H1 (cell line): ENCODE results near the gene GPR52. TPM values are rescaled to one million over a fixed set of nuclear protein-coding genes. Genes with fewer than 3 reads are reported as not detected.

ENCODE experiments used
- CTCF ChIA-PET: fragments of 300-600 bp; sonication (Branson Sonifier 250); formaldehyde crosslinking; loops from one replicate; lab custom pipeline; 2021; ENCODE audit not compliant: partially characterized antibody; lab: Charles Lee
- POLR2A ChIA-PET: fragments of 300-600 bp; sonication (Branson Sonifier 250); formaldehyde crosslinking; loops from one replicate; lab custom pipeline; 2021; ENCODE audit warnings: inconsistent platforms; ENCODE audit not compliant: partially characterized antibody; lab: Charles Lee
- DNase-seq, 2 experiments: peaks; one replicate each; pipeline versions ENCODE4 v3.0.0 to v3.0.0-alpha.2; 2010 to 2022; ENCODE audit warnings: low spot score in 2 of 2, low read depth in 1 of 2, mixed read lengths in 1 of 2
- FAIRE-seq: peaks from 2 replicates; lab custom pipeline; 2011; peaks lifted over from hg19 to GRCh38; lab: Jason Lieb, UNC
- H2AFZ ChIP-seq: 2 replicates; pipeline ENCODE4 v1.8.1; 2012; ENCODE audit warnings: low read length, inconsistent platforms
- H2AK5ac ChIP-seq: 2 replicates; pipeline ENCODE4 v1.6.1; 2013; ENCODE audit warnings: low read depth, low read length
- H2BK120ac ChIP-seq: replicated peaks from 2 replicates; pipeline ENCODE3; 2013; ENCODE audit warnings: low read depth, low read length, inconsistent platforms
- H2BK12ac ChIP-seq: 2 replicates; pipeline ENCODE4 v1.6.1; 2013; ENCODE audit warnings: low read depth, low read length
- H2BK15ac ChIP-seq: 2 replicates; pipeline ENCODE4 v1.6.1; 2013; ENCODE audit warnings: low read length
- H2BK20ac ChIP-seq: 2 replicates; pipeline ENCODE4 v1.6.1; 2013; ENCODE audit warnings: low read length
- H2BK5ac ChIP-seq: 2 replicates; pipeline ENCODE4 v1.6.1; 2013; ENCODE audit warnings: low read depth, low read length
- H3K14ac ChIP-seq: 2 replicates; pipeline ENCODE4 v1.6.1; 2013; ENCODE audit warnings: inconsistent platforms; ENCODE audit not compliant: insufficient read length
- H3K18ac ChIP-seq: 2 replicates; pipeline ENCODE4 v1.6.1; 2013; ENCODE audit warnings: low read length; ENCODE audit errors: extremely low read depth
- H3K23ac ChIP-seq: 2 replicates; pipeline ENCODE4 v1.6.1; 2013; ENCODE audit warnings: inconsistent platforms; ENCODE audit not compliant: insufficient read length
- H3K23me2 ChIP-seq: 2 replicates; pipeline ENCODE4 v1.6.1; 2013; ENCODE audit warnings: low read depth, low read length
- H3K27ac ChIP-seq: 2 replicates; pipeline ENCODE4 v1.6.1; 2011; ENCODE audit warnings: low read depth, low read length, inconsistent platforms
- H3K27me3 ChIP-seq, 4 experiments: replicated peaks in 1 of 4; 1 replicate in 1 of 4; 2 replicates in 3 of 4; pipeline versions ENCODE4 v1.6.1 to v1.8.1; 2011 to 2013; ENCODE audit warnings: low read length in 3 of 4, mild to moderate bottlenecking in 3 of 4, inconsistent platforms in 2 of 4, mixed read lengths in 2 of 4, moderate library complexity in 1 of 4; ENCODE audit not compliant: control insufficient read depth in 3 of 4, insufficient read depth in 3 of 4; ENCODE audit errors: extremely low read depth in 1 of 4
- H3K36me3 ChIP-seq, 4 experiments: 2 replicates each; pipeline versions ENCODE4 v1.6.1 to v1.8.1; 2011 to 2013; ENCODE audit warnings: mild to moderate bottlenecking in 4 of 4, low read length in 3 of 4, moderate library complexity in 2 of 4, control low read depth in 1 of 4, inconsistent platforms in 1 of 4; ENCODE audit not compliant: insufficient read depth in 4 of 4, control insufficient read depth in 2 of 4
- H3K4ac ChIP-seq: replicated peaks from 2 replicates; pipeline ENCODE3; 2013; ENCODE audit warnings: low read length, low read depth, mixed read lengths, inconsistent platforms; ENCODE audit not compliant: insufficient read length
- H3K4me1 ChIP-seq, 4 experiments: replicated peaks in 1 of 4; 1 replicate in 1 of 4; 2 replicates in 3 of 4; pipeline versions ENCODE4 v1.6.1 to v1.8.1; 2011 to 2013; ENCODE audit warnings: low read length in 3 of 4, inconsistent platforms in 2 of 4, mixed read lengths in 1 of 4; ENCODE audit not compliant: insufficient read depth in 4 of 4, control insufficient read depth in 3 of 4
- H3K4me2 ChIP-seq, 2 experiments: 2 replicates each; pipeline versions ENCODE4 v1.6.1 to v1.8.1; 2011 to 2013; ENCODE audit warnings: low read depth in 2 of 2, low read length in 2 of 2, control low read depth in 1 of 2, inconsistent platforms in 1 of 2, mild to moderate bottlenecking in 1 of 2; ENCODE audit not compliant: insufficient read depth in 1 of 2
- H3K4me3 ChIP-seq, 4 experiments: fragments of 200-600, 300-600 bp in 1 of 4; sonication (generic), shearing (Covaris generic), sonication (Bioruptor Twin) in 1 of 4; 2 replicates each; pipeline versions ENCODE4 v1.5.1 to v1.8.1; 2011 to 2016; ENCODE audit warnings: low read length in 4 of 4, low read depth in 3 of 4, control low read depth in 2 of 4, inconsistent platforms in 2 of 4, mild to moderate bottlenecking in 2 of 4, mixed read lengths in 1 of 4, moderate library complexity in 1 of 4; ENCODE audit not compliant: insufficient read depth in 2 of 4; ENCODE audit errors: extremely low read depth in 1 of 4
- H3K56ac ChIP-seq: replicated peaks from 2 replicates; pipeline ENCODE3; 2013; ENCODE audit warnings: low read depth, mild to moderate bottlenecking, mixed read lengths, low read length, inconsistent platforms; ENCODE audit not compliant: insufficient read length
- H3K79me1 ChIP-seq: 2 replicates; pipeline ENCODE4 v1.6.1; 2013; ENCODE audit warnings: low read depth, low read length, control low read depth
- H3K79me2 ChIP-seq, 2 experiments: 2 replicates each; pipeline versions ENCODE4 v1.6.1 to v1.8.1; 2012 to 2013; ENCODE audit warnings: low read length in 2 of 2, mild to moderate bottlenecking in 2 of 2, inconsistent platforms in 1 of 2; ENCODE audit not compliant: insufficient read depth in 2 of 2, control insufficient read depth in 1 of 2
- H3K9ac ChIP-seq, 4 experiments: replicated peaks in 1 of 4; 1 replicate in 1 of 4; 2 replicates in 3 of 4; pipeline versions ENCODE4 v1.6.1 to v1.8.1; 2011 to 2013; ENCODE audit warnings: low read depth in 3 of 4, low read length in 3 of 4, control low read depth in 2 of 4, mild to moderate bottlenecking in 2 of 4, moderate library complexity in 2 of 4, inconsistent platforms in 1 of 4; ENCODE audit errors: extremely low read depth in 1 of 4
- H3K9me3 ChIP-seq, 2 experiments: 2 replicates each; pipeline versions ENCODE4 v1.6.1 to v1.8.1; 2012 to 2013; ENCODE audit warnings: mild to moderate bottlenecking in 2 of 2, moderate library complexity in 2 of 2, control low read depth in 1 of 2, inconsistent platforms in 1 of 2, low read depth in 1 of 2, low read length in 1 of 2, mixed read lengths in 1 of 2; ENCODE audit not compliant: insufficient read depth in 2 of 2
- H4K20me1 ChIP-seq, 2 experiments: replicated peaks in 1 of 2; 2 replicates each; pipeline versions ENCODE3 to v1.8.1; 2011 to 2013; ENCODE audit warnings: inconsistent platforms in 2 of 2, low read length in 2 of 2, mild to moderate bottlenecking in 1 of 2; ENCODE audit not compliant: insufficient read depth in 2 of 2, control insufficient read depth in 1 of 2
- H4K5ac ChIP-seq: 2 replicates; pipeline ENCODE4 v1.6.1; 2013; ENCODE audit warnings: low read length, low read depth, mixed read lengths, inconsistent platforms; ENCODE audit not compliant: insufficient read length
- H4K8ac ChIP-seq: 2 replicates; pipeline ENCODE4 v1.8.0; 2013; ENCODE audit warnings: mild to moderate bottlenecking, moderate library complexity, low read length, inconsistent platforms; ENCODE audit not compliant: insufficient read depth; ENCODE audit errors: extremely low read depth
- H4K91ac ChIP-seq: replicated peaks from 2 replicates; pipeline ENCODE3; 2013; ENCODE audit warnings: low read length, mixed read lengths, inconsistent platforms; ENCODE audit not compliant: insufficient read length
- HDAC6 ChIP-seq: IDR thresholded peaks from one replicate; pipeline ENCODE4 v1.7.1; 2012; ENCODE audit warnings: low read depth, mild to moderate bottlenecking, inconsistent platforms, low read length, moderate library complexity
- RAD21 ChIP-seq, 2 experiments: IDR thresholded peaks in 1 of 2; conservative IDR thresholded peaks in 1 of 2; 2 replicates each; pipeline ENCODE4 v1.6.1; 2011; ENCODE audit warnings: low read depth in 2 of 2, low read length in 2 of 2, improper control_type of control experiment in 1 of 2, inconsistent platforms in 1 of 2, mild to moderate bottlenecking in 1 of 2, moderate library complexity in 1 of 2
- WGBS, 2 experiments: shearing (Covaris generic) in 1 of 2; methylation state at CpG; one replicate each; pipeline versions ENCODE4 v1.1.6 to v1.1.7; 2013 to 2015; ENCODE audit warnings: low lambda C conversion rate in 2 of 2, mixed read lengths in 2 of 2, inconsistent platforms in 1 of 2, low coverage in 1 of 2, missing lambda C conversion rate in 1 of 2; ENCODE audit not compliant: insufficient replicate concordance in 2 of 2, insufficient coverage in 1 of 2, insufficient read length in 1 of 2; ENCODE audit errors: extremely low coverage in 1 of 2, missing lambda C conversion rate in 1 of 2; 5-methylcytosine and 5-hydroxymethylcytosine counted together
- polyA plus RNA-seq, 7 experiments: library from polyadenylated mRNA; depleted of rRNA in 3 of 7; stranded (reverse) in 5 of 7; unstranded in 2 of 7; fragments of >200 nt in 5 of 7; fragments of 200-250 nt in 2 of 7; gene quantifications; 1 replicate in 5 of 7; 2 replicates in 1 of 7; 4 replicates in 1 of 7; pipeline versions ENCODE4 v1.2.1 to v1.2.3, GENCODE V29; 2011 to 2013; ENCODE audit warnings: missing spikeins in 2 of 7, mixed read lengths in 2 of 7
- total RNA-seq: library from RNA; stranded (reverse); fragmentation: NEBNext Ultra II Directional; extraction: Animal tissue kit (Norgen Biotek cat#: 25700); gene quantifications from 2 replicates; pipeline ENCODE4 v1.2.1, GENCODE V29; 2021

The GPR52 gene
- total and polyA plus RNA-seq, 2 of the 8 experiments (the other 6 are each of a cell fraction or from before 2014, with no cell fraction given): 0.24 to 0.63 TPM

- no peak for FAIRE-seq
- Histone ChIP-seq H3K9ac (no peak overlapping the region), H3K27me3 (no peaks in the 10 kb centered on the region), H3K4me3 (no peak overlapping the region), H3K27ac (no peak overlapping the region), H4K91ac (no peak overlapping the region), H3K56ac (no peak overlapping the region), H3K79me1 (no peaks in the 10 kb centered on the region), H3K4me2 (no peak overlapping the region), H3K14ac (no peak overlapping the region)
- DNase-seq: no peak
- WGBS, 2 experiments: 80% methylated on average over 8 of the region's 8 CpGs; no CpG with 5 or more reads in 1 of the 2 experiments
- CTCF ChIA-PET: interaction anchor here (1.1 to 2.1 kb wide), 3 partner anchors 14 to 17 kb away, joined by 4 to 8 read pairs (median 7); no protein-coding TSS in a partner anchor
- peak in 1 of 2 experiments; percentile 35; a peak in 2 of 4 replicates for TF ChIP-seq RAD21 (IDR thresholded peaks at IDR 0.05 in 1 of 2, conservative IDR thresholded peaks at IDR 0.05 in 1 of 2; ENCODE audit: low read depth in 2 of 2, low read length in 2 of 2)
- no peak for TF ChIP-seq HDAC6
- TF ChIP-seq, all 59 proteins: peak for 1
- no peak overlapping the region for H2AFZ ChIP-seq
- H2BK20ac ChIP-seq: no peak overlapping the region
- H3K4me1 ChIP-seq: no peaks in the 10 kb centered on the region
- H3K36me3 ChIP-seq: no peaks in the 10 kb centered on the region
- no peak overlapping the region for H3K18ac ChIP-seq
- no peaks in the 10 kb centered on the region for H3K9me3 ChIP-seq
- POLR2A ChIA-PET: no interaction called here
- H2BK120ac ChIP-seq: no peak overlapping the region
- H2BK12ac ChIP-seq: no peak overlapping the region
- no peak overlapping the region for H2AK5ac ChIP-seq
- no peak overlapping the region for H3K4ac ChIP-seq
- H4K8ac ChIP-seq: no peak overlapping the region
- no peak overlapping the region for H2BK15ac ChIP-seq
- no peak overlapping the region for H4K5ac ChIP-seq
- no peaks in the 10 kb centered on the region for H3K79me2 ChIP-seq
- no peak overlapping the region for H3K23ac ChIP-seq
- H4K20me1 ChIP-seq: no peaks in the 10 kb centered on the region
- H3K23me2 ChIP-seq: no peaks in the 10 kb centered on the region
- H2BK5ac ChIP-seq: no peak overlapping the region
Observed at GRCh38 chr1:174466607-174467006, 18.8 kb downstream of the GPR52 start.
